ENCODE results near the gene D2HGDH.

D2HGDH gene

GRCh38 chr2:241734467-241735208 lies at the start of gene D2HGDH:
Gene D2HGDH (plus strand): TSS chr2:241734630. CDS start chr2:241735225, 595 bp downstream.
- DNase-seq (ENCODE audit: low read depth in 1 of 2, low spot score in 1 of 2), result peak; percentile 87 to 89

GRCh38 chr2:241686324-241686649 lies 48.1 kb upstream of the D2HGDH start:
- DNase-seq (ENCODE audit: low read depth in 1 of 2, low spot score in 1 of 2), result no peak

GRCh38 chr2:241686650-241687425 lies 47.6 kb upstream of the D2HGDH start, which contains the start of gene DTYMK:
Gene DTYMK (minus strand): TSS chr2:241686815. CDS start chr2:241686783, 32 bp downstream.
- peak; percentile 89 to 95 for DNase-seq (ENCODE audit: low read depth in 1 of 2, low spot score in 1 of 2)

- no peak for DNase-seq (ENCODE audit: low read depth in 1 of 2, low spot score in 1 of 2)
Measured at GRCh38 chr2:241689306-241689705, 45.1 kb upstream of the D2HGDH start.

GRCh38 chr2:241690202-241690717 lies 44.2 kb upstream of the D2HGDH start:
- DNase-seq (ENCODE audit: low read depth in 1 of 2, low spot score in 1 of 2), result no peak

- DNase-seq (ENCODE audit: low read depth in 1 of 2, low spot score in 1 of 2), result no peak
Measured at GRCh38 chr2:241692448-241692847, 42.0 kb upstream of the D2HGDH start.

- DNase-seq (ENCODE audit: low read depth in 1 of 2, low spot score in 1 of 2), result no peak
Measured at GRCh38 chr2:241695651-241696050, 38.8 kb upstream of the D2HGDH start.

- no peak for DNase-seq (ENCODE audit: low read depth in 1 of 2, low spot score in 1 of 2)
Measured at GRCh38 chr2:241701149-241701398, 33.4 kb upstream of the D2HGDH start.

- peak; percentile 93 to 94 for DNase-seq (ENCODE audit: low read depth in 1 of 2, low spot score in 1 of 2)
Measured at GRCh38 chr2:241701399-241702154, 32.9 kb upstream of the D2HGDH start, which contains the start of gene ING5. Gene ING5 (plus strand): TSS chr2:241702039. CDS start chr2:241702066, 27 bp downstream.

- DNase-seq (ENCODE audit: low read depth in 1 of 2, low spot score in 1 of 2), result peak; percentile 71 to 85
Measured at GRCh38 chr2:241702155-241703031, 32.0 kb upstream of the D2HGDH start.

- no peak for DNase-seq (ENCODE audit: low read depth in 1 of 2, low spot score in 1 of 2)
Measured at GRCh38 chr2:241703032-241703604, 31.3 kb upstream of the D2HGDH start.

- no peak for DNase-seq (ENCODE audit: low read depth in 1 of 2, low spot score in 1 of 2)
Measured at GRCh38 chr2:241706537-241706936, 27.9 kb upstream of the D2HGDH start.

- no peak for DNase-seq (ENCODE audit: low read depth in 1 of 2, low spot score in 1 of 2)
Measured at GRCh38 chr2:241708879-241709278, 25.6 kb upstream of the D2HGDH start.

GRCh38 chr2:241719093-241719492 lies 15.3 kb upstream of the D2HGDH start:
- no peak for DNase-seq (ENCODE audit: low read depth in 1 of 2, low spot score in 1 of 2)

GRCh38 chr2:241720099-241720498 lies 14.3 kb upstream of the D2HGDH start:
- DNase-seq (ENCODE audit: low read depth in 1 of 2, low spot score in 1 of 2), result no peak

GRCh38 chr2:241720560-241720959 lies 13.9 kb upstream of the D2HGDH start:
- DNase-seq (ENCODE audit: low read depth in 1 of 2, low spot score in 1 of 2), result no peak

- no peak for DNase-seq (ENCODE audit: low read depth in 1 of 2, low spot score in 1 of 2)
Measured at GRCh38 chr2:241721852-241722251, 12.6 kb upstream of the D2HGDH start.

- no peak for DNase-seq (ENCODE audit: low read depth in 1 of 2, low spot score in 1 of 2)
Measured at GRCh38 chr2:241722896-241723454, 11.5 kb upstream of the D2HGDH start.

GRCh38 chr2:241724259-241724974 lies 10.0 kb upstream of the D2HGDH start:
- no peak for DNase-seq (ENCODE audit: low read depth in 1 of 2, low spot score in 1 of 2)
